ENCODE data around the gene WDSUB1.
A peak's percentile ranks its signal among the peaks of the same experiment; 100 is the strongest.

The WDSUB1 gene

GRCh38 chr2:159287733-159288132 is 1.2 kb upstream of the WDSUB1 start:
- H3K9me3 ChIP-seq (ENCODE audit: control insufficient read depth, insufficient read depth, low read length) = no peaks in the 10 kb centered on the region
- H3K36me3 ChIP-seq (ENCODE audit: control insufficient read depth, insufficient read depth, low read length) = no peaks in the 10 kb centered on the region
- peaks cover 7% of the 10 kb centered on the region; the same call in 1 of the 2 replicates for H3K4me1 ChIP-seq (ENCODE audit: control insufficient read depth, insufficient read depth, low read length)
- H3K9ac ChIP-seq (ENCODE audit: low read depth, low read length) = no peak overlapping the region
- no peaks in the 10 kb centered on the region for H3K27me3 ChIP-seq (ENCODE audit: control insufficient read depth, insufficient read depth, low read length)
- no peak overlapping the region for H3K4me3 ChIP-seq (ENCODE audit: low read depth, low read length)
- peak overlapping the region; percentile 98 for H3K27ac ChIP-seq (ENCODE audit: low read depth, low read length)

GRCh38 chr2:159286709-159287441 is 372 bp upstream of the WDSUB1 start:
- H3K9me3 ChIP-seq (ENCODE audit: control insufficient read depth, insufficient read depth, low read length) = no peaks in the 10 kb centered on the region
- H3K4me3 ChIP-seq (ENCODE audit: low read depth, low read length) = peak overlapping the region; percentile 90
- peaks cover 7% of the 10 kb centered on the region; the same call in 1 of the 2 replicates for H3K4me1 ChIP-seq (ENCODE audit: control insufficient read depth, insufficient read depth, low read length)
- H3K9ac ChIP-seq (ENCODE audit: low read depth, low read length) = peak overlapping the region; percentile 78
- no peaks in the 10 kb centered on the region for H3K36me3 ChIP-seq (ENCODE audit: control insufficient read depth, insufficient read depth, low read length)
- H3K27me3 ChIP-seq (ENCODE audit: control insufficient read depth, insufficient read depth, low read length) = no peaks in the 10 kb centered on the region
- H3K27ac ChIP-seq (ENCODE audit: low read depth, low read length) = peak overlapping the region; percentile 98

GRCh38 chr2:159285433-159285832 is 1.1 kb downstream of the WDSUB1 start:
- Histone ChIP-seq H3K36me3 (ENCODE audit: control insufficient read depth, insufficient read depth, low read length) (0 out of 2 replicates have a peak, but pooled peaks cover 4% of the 10 kb centered on the region), H3K4me3 (ENCODE audit: low read depth, low read length) (peak overlapping the region; percentile 90), H3K9ac (ENCODE audit: low read depth, low read length) (no peak overlapping the region), H3K27ac (ENCODE audit: low read depth, low read length) (peak overlapping the region; percentile 66), H3K9me3 (ENCODE audit: control insufficient read depth, insufficient read depth, low read length) (no peaks in the 10 kb centered on the region), H3K4me1 (ENCODE audit: control insufficient read depth, insufficient read depth, low read length) (peaks cover 7% of the 10 kb centered on the region; the same call in 1 of the 2 replicates), H3K27me3 (ENCODE audit: control insufficient read depth, insufficient read depth, low read length) (no peaks in the 10 kb centered on the region)

GRCh38 chr2:159283529-159283928 is 3.0 kb downstream of the WDSUB1 start:
- Histone ChIP-seq H3K4me3 (ENCODE audit: low read depth, low read length) (no peak overlapping the region), H3K27me3 (ENCODE audit: control insufficient read depth, insufficient read depth, low read length) (no peaks in the 10 kb centered on the region)

GRCh38 chr2:159281002-159281401 is 5.5 kb downstream of the WDSUB1 start:
- H3K36me3 ChIP-seq (ENCODE audit: control insufficient read depth, insufficient read depth, low read length) = 0 out of 2 replicates have a peak, but pooled peaks cover 4% of the 10 kb centered on the region
- no peak overlapping the region for H3K27ac ChIP-seq (ENCODE audit: low read depth, low read length)
- H3K9ac ChIP-seq (ENCODE audit: low read depth, low read length) = no peak overlapping the region
- H3K27me3 ChIP-seq (ENCODE audit: control insufficient read depth, insufficient read depth, low read length) = no peaks in the 10 kb centered on the region
- H3K4me1 ChIP-seq (ENCODE audit: control insufficient read depth, insufficient read depth, low read length) = no peaks in the 10 kb centered on the region
- no peaks in the 10 kb centered on the region for H3K9me3 ChIP-seq (ENCODE audit: control insufficient read depth, insufficient read depth, low read length)
- no peak overlapping the region for H3K4me3 ChIP-seq (ENCODE audit: low read depth, low read length)

More at GRCh38 chr2:159283529-159283928, 3.0 kb downstream of the WDSUB1 start:
- no peak overlapping the region for H3K9ac ChIP-seq (ENCODE audit: low read depth, low read length)
- peaks cover 7% of the 10 kb centered on the region; the same call in 1 of the 2 replicates for H3K4me1 ChIP-seq (ENCODE audit: control insufficient read depth, insufficient read depth, low read length)
- 0 out of 2 replicates have a peak, but pooled peaks cover 4% of the 10 kb centered on the region for H3K36me3 ChIP-seq (ENCODE audit: control insufficient read depth, insufficient read depth, low read length)
- H3K9me3 ChIP-seq (ENCODE audit: control insufficient read depth, insufficient read depth, low read length) = no peaks in the 10 kb centered on the region
- no peak overlapping the region for H3K27ac ChIP-seq (ENCODE audit: low read depth, low read length)

- Histone ChIP-seq H3K4me1 (ENCODE audit: control insufficient read depth, insufficient read depth, low read length) (no peaks in the 10 kb centered on the region), H3K4me3 (ENCODE audit: low read depth, low read length) (no peak overlapping the region), H3K36me3 (ENCODE audit: control insufficient read depth, insufficient read depth, low read length) (peaks cover 4% of the 10 kb centered on the region; the same call in 1 of the 2 replicates), H3K27me3 (ENCODE audit: control insufficient read depth, insufficient read depth, low read length) (no peaks in the 10 kb centered on the region), H3K27ac (ENCODE audit: low read depth, low read length) (no peak overlapping the region), H3K9ac (ENCODE audit: low read depth, low read length) (no peak overlapping the region), H3K9me3 (ENCODE audit: control insufficient read depth, insufficient read depth, low read length) (no peaks in the 10 kb centered on the region)
Observed at GRCh38 chr2:159279700-159280099, 6.8 kb downstream of the WDSUB1 start.

- Histone ChIP-seq H3K36me3 (ENCODE audit: control insufficient read depth, insufficient read depth, low read length) (peaks cover 9% of the 10 kb centered on the region), H3K9ac (ENCODE audit: low read depth, low read length) (no peak overlapping the region), H3K27ac (ENCODE audit: low read depth, low read length) (no peak overlapping the region), H3K4me1 (ENCODE audit: control insufficient read depth, insufficient read depth, low read length) (no peaks in the 10 kb centered on the region), H3K27me3 (ENCODE audit: control insufficient read depth, insufficient read depth, low read length) (no peaks in the 10 kb centered on the region), H3K9me3 (ENCODE audit: control insufficient read depth, insufficient read depth, low read length) (no peaks in the 10 kb centered on the region), H3K4me3 (ENCODE audit: low read depth, low read length) (no peak overlapping the region)
Observed at GRCh38 chr2:159275111-159275510, 11.4 kb downstream of the WDSUB1 start.

- H3K4me3 ChIP-seq (ENCODE audit: low read depth, low read length) = no peak overlapping the region
Observed at GRCh38 chr2:159272156-159272555, 14.3 kb downstream of the WDSUB1 start.

GRCh38 chr2:159270744-159271379 is 15.6 kb downstream of the WDSUB1 start:
- no peaks in the 10 kb centered on the region for H3K9me3 ChIP-seq (ENCODE audit: control insufficient read depth, insufficient read depth, low read length)
- no peak overlapping the region for H3K4me3 ChIP-seq (ENCODE audit: low read depth, low read length)
- H3K9ac ChIP-seq (ENCODE audit: low read depth, low read length) = no peak overlapping the region

More at GRCh38 chr2:159272156-159272555, 14.3 kb downstream of the WDSUB1 start:
- Histone ChIP-seq H3K4me1 (ENCODE audit: control insufficient read depth, insufficient read depth, low read length) (no peaks in the 10 kb centered on the region), H3K9ac (ENCODE audit: low read depth, low read length) (no peak overlapping the region), H3K9me3 (ENCODE audit: control insufficient read depth, insufficient read depth, low read length) (no peaks in the 10 kb centered on the region), H3K27me3 (ENCODE audit: control insufficient read depth, insufficient read depth, low read length) (no peaks in the 10 kb centered on the region), H3K36me3 (ENCODE audit: control insufficient read depth, insufficient read depth, low read length) (peaks cover 9% of the 10 kb centered on the region), H3K27ac (ENCODE audit: low read depth, low read length) (peak overlapping the region; percentile 78)

GRCh38 chr2:159267921-159268320 is 18.6 kb downstream of the WDSUB1 start:
- no peak overlapping the region for H3K27ac ChIP-seq (ENCODE audit: low read depth, low read length)
- H3K9me3 ChIP-seq (ENCODE audit: control insufficient read depth, insufficient read depth, low read length) = no peaks in the 10 kb centered on the region
- no peak overlapping the region for H3K9ac ChIP-seq (ENCODE audit: low read depth, low read length)
- H3K4me1 ChIP-seq (ENCODE audit: control insufficient read depth, insufficient read depth, low read length) = no peaks in the 10 kb centered on the region
- H3K36me3 ChIP-seq (ENCODE audit: control insufficient read depth, insufficient read depth, low read length) = peaks cover 9% of the 10 kb centered on the region
- H3K27me3 ChIP-seq (ENCODE audit: control insufficient read depth, insufficient read depth, low read length) = no peaks in the 10 kb centered on the region
- H3K4me3 ChIP-seq (ENCODE audit: low read depth, low read length) = no peak overlapping the region

More at GRCh38 chr2:159270744-159271379, 15.6 kb downstream of the WDSUB1 start:
- Histone ChIP-seq H3K4me1 (ENCODE audit: control insufficient read depth, insufficient read depth, low read length) (no peaks in the 10 kb centered on the region), H3K27ac (ENCODE audit: low read depth, low read length) (no peak overlapping the region), H3K27me3 (ENCODE audit: control insufficient read depth, insufficient read depth, low read length) (no peaks in the 10 kb centered on the region), H3K36me3 (ENCODE audit: control insufficient read depth, insufficient read depth, low read length) (peaks cover 9% of the 10 kb centered on the region)

- Histone ChIP-seq H3K36me3 (ENCODE audit: control insufficient read depth, insufficient read depth, low read length) (peaks cover 8% of the 10 kb centered on the region), H3K4me3 (ENCODE audit: low read depth, low read length) (no peak overlapping the region), H3K27ac (ENCODE audit: low read depth, low read length) (no peak overlapping the region), H3K9ac (ENCODE audit: low read depth, low read length) (no peak overlapping the region), H3K27me3 (ENCODE audit: control insufficient read depth, insufficient read depth, low read length) (no peaks in the 10 kb centered on the region), H3K4me1 (ENCODE audit: control insufficient read depth, insufficient read depth, low read length) (no peaks in the 10 kb centered on the region), H3K9me3 (ENCODE audit: control insufficient read depth, insufficient read depth, low read length) (no peaks in the 10 kb centered on the region)
Observed at GRCh38 chr2:159266554-159266953, 19.9 kb downstream of the WDSUB1 start.
